ENCODE results near the gene RAPH1. TPM values are rescaled to one million over a fixed set of nuclear protein-coding genes. Genes with fewer than 3 reads are reported as not detected.
"Not testable (repeated sequence)": the region's sequence is repeated elsewhere in the genome, so short reads cannot be mapped to it uniquely, and the experiment has no call there.

RAPH1 gene
- polyA plus RNA-seq, 1 donor (not counting 4 experiments of a cell fraction or from before 2014, with no cell fraction given): 2.9 TPM

- H3K9ac ChIP-seq (ENCODE audit: control insufficient read depth, extremely low read depth, insufficient read depth, low read length): no peak overlapping the region
- H3K27ac ChIP-seq (ENCODE audit: control insufficient read depth, insufficient read depth, low read length): no peak overlapping the region
- no peak overlapping the region for H3K4me2 ChIP-seq (ENCODE audit: control insufficient read depth, extremely low read depth, insufficient read depth, low read depth, low read length)
- DNase-seq (ENCODE audit: low read depth, low spot score) (no peak), FAIRE-seq (no peak)
- H4K20me1 ChIP-seq (ENCODE audit: control insufficient read depth, extremely low read depth, insufficient read depth, low read length): no peaks in the 10 kb centered on the region
- no peaks in the 10 kb centered on the region for H3K9me1 ChIP-seq (ENCODE audit: control insufficient read depth, extremely low read depth, insufficient read depth, low read length)
- no peaks in the 10 kb centered on the region for H3K79me2 ChIP-seq (ENCODE audit: control insufficient read depth, insufficient read depth, low read length)
- no peaks in the 10 kb centered on the region for H3K27me3 ChIP-seq (ENCODE audit: control insufficient read depth, extremely low read depth, insufficient read depth, low read length)
- TF ChIP-seq EZH2 (IDR thresholded peaks at IDR 0.05; ENCODE audit: low read length): no peak
- TF ChIP-seq CTCF (optimal IDR thresholded peaks at IDR 0.05 in 1 of 3, IDR thresholded peaks at IDR 0.05 in 1 of 3, conservative IDR thresholded peaks at IDR 0.05 in 1 of 3; ENCODE audit: extremely low read depth in 1 of 3, insufficient read depth in 2 of 3, low read length in 3 of 3): no peak
- no peaks in the 10 kb centered on the region for H3K9me3 ChIP-seq (ENCODE audit: control insufficient read depth, low read depth, low read length)
- no peaks in the 10 kb centered on the region for H3K36me3 ChIP-seq (ENCODE audit: control insufficient read depth in 2 of 2, extremely low read depth in 1 of 2, insufficient read depth in 2 of 2, low read length in 2 of 2)
- no peaks in the 10 kb centered on the region for H3K4me1 ChIP-seq (ENCODE audit: control insufficient read depth, extremely low read depth, insufficient read depth, low read length)
- dilution Hi-C loops (cut with MboI; ENCODE audit: extremely low pct_ligation_motif_present, low sequenced_read_pairs): no loop called here
- no peak overlapping the region for H2AFZ ChIP-seq (ENCODE audit: control insufficient read depth, low read length)
- no peak overlapping the region for H3K4me3 ChIP-seq (ENCODE audit: control insufficient read depth in 2 of 3, extremely low read depth in 1 of 3, insufficient read depth in 2 of 3, low read depth in 1 of 3, low read length in 3 of 3)
Observed at GRCh38 chr2:203544402-203544801, 9.3 kb upstream of the RAPH1 start.

GRCh38 chr2:203543898-203544328 is 8.8 kb upstream of the RAPH1 start:
- Histone ChIP-seq H3K9ac (ENCODE audit: control insufficient read depth, extremely low read depth, insufficient read depth, low read length) (no peak overlapping the region), H4K20me1 (ENCODE audit: control insufficient read depth, extremely low read depth, insufficient read depth, low read length) (no peaks in the 10 kb centered on the region), H3K4me3 (ENCODE audit: control insufficient read depth in 2 of 3, extremely low read depth in 1 of 3, insufficient read depth in 2 of 3, low read depth in 1 of 3, low read length in 3 of 3) (no peak overlapping the region), H3K79me2 (ENCODE audit: control insufficient read depth, insufficient read depth, low read length) (no peaks in the 10 kb centered on the region), H3K9me1 (ENCODE audit: control insufficient read depth, extremely low read depth, insufficient read depth, low read length) (no peaks in the 10 kb centered on the region), H2AFZ (ENCODE audit: control insufficient read depth, low read length) (no peak overlapping the region), H3K9me3 (ENCODE audit: control insufficient read depth, low read depth, low read length) (no peaks in the 10 kb centered on the region), H3K27me3 (ENCODE audit: control insufficient read depth, extremely low read depth, insufficient read depth, low read length) (no peaks in the 10 kb centered on the region), H3K27ac (ENCODE audit: control insufficient read depth, insufficient read depth, low read length) (no peak overlapping the region), H3K4me1 (ENCODE audit: control insufficient read depth, extremely low read depth, insufficient read depth, low read length) (no peaks in the 10 kb centered on the region), H3K36me3 (ENCODE audit: control insufficient read depth in 2 of 2, extremely low read depth in 1 of 2, insufficient read depth in 2 of 2, low read length in 2 of 2) (no peaks in the 10 kb centered on the region), H3K4me2 (ENCODE audit: control insufficient read depth, extremely low read depth, insufficient read depth, low read depth, low read length) (no peak overlapping the region)
- no peak for DNase-seq (ENCODE audit: low read depth, low spot score)
- FAIRE-seq: no peak
- dilution Hi-C loops (cut with MboI; ENCODE audit: extremely low pct_ligation_motif_present, low sequenced_read_pairs): no loop called here
- TF ChIP-seq EZH2 (IDR thresholded peaks at IDR 0.05; ENCODE audit: low read length) (no peak), CTCF (optimal IDR thresholded peaks at IDR 0.05 in 1 of 3, IDR thresholded peaks at IDR 0.05 in 1 of 3, conservative IDR thresholded peaks at IDR 0.05 in 1 of 3; ENCODE audit: extremely low read depth in 1 of 3, insufficient read depth in 2 of 3, low read length in 3 of 3) (no peak)

- H3K27ac ChIP-seq (ENCODE audit: control insufficient read depth, insufficient read depth, low read length); H3K4me3 ChIP-seq (ENCODE audit: control insufficient read depth in 2 of 3, extremely low read depth in 1 of 3, insufficient read depth in 2 of 3, low read depth in 1 of 3, low read length in 3 of 3); H3K4me1 ChIP-seq (ENCODE audit: control insufficient read depth, extremely low read depth, insufficient read depth, low read length); H3K27me3 ChIP-seq (ENCODE audit: control insufficient read depth, extremely low read depth, insufficient read depth, low read length); H3K36me3 ChIP-seq (ENCODE audit: control insufficient read depth in 2 of 2, extremely low read depth in 1 of 2, insufficient read depth in 2 of 2, low read length in 2 of 2); FAIRE-seq; H3K4me2 ChIP-seq (ENCODE audit: control insufficient read depth, extremely low read depth, insufficient read depth, low read depth, low read length); H3K9me1 ChIP-seq (ENCODE audit: control insufficient read depth, extremely low read depth, insufficient read depth, low read length); H3K9me3 ChIP-seq (ENCODE audit: control insufficient read depth, low read depth, low read length); H3K9ac ChIP-seq (ENCODE audit: control insufficient read depth, extremely low read depth, insufficient read depth, low read length); H2AFZ ChIP-seq (ENCODE audit: control insufficient read depth, low read length); H3K79me2 ChIP-seq (ENCODE audit: control insufficient read depth, insufficient read depth, low read length); DNase-seq (ENCODE audit: low read depth, low spot score); dilution Hi-C loops (cut with MboI; ENCODE audit: extremely low pct_ligation_motif_present, low sequenced_read_pairs); H4K20me1 ChIP-seq (ENCODE audit: control insufficient read depth, extremely low read depth, insufficient read depth, low read length): not testable (repeated sequence)
Observed at GRCh38 chr2:203540598-203540997, 5.5 kb upstream of the RAPH1 start.

GRCh38 chr2:203538237-203538636 is 3.1 kb upstream of the RAPH1 start:
- H4K20me1 ChIP-seq (ENCODE audit: control insufficient read depth, extremely low read depth, insufficient read depth, low read length); DNase-seq (ENCODE audit: low read depth, low spot score); H3K27ac ChIP-seq (ENCODE audit: control insufficient read depth, insufficient read depth, low read length); H3K4me2 ChIP-seq (ENCODE audit: control insufficient read depth, extremely low read depth, insufficient read depth, low read depth, low read length); dilution Hi-C loops (cut with MboI; ENCODE audit: extremely low pct_ligation_motif_present, low sequenced_read_pairs); H3K4me3 ChIP-seq (ENCODE audit: control insufficient read depth in 2 of 3, extremely low read depth in 1 of 3, insufficient read depth in 2 of 3, low read depth in 1 of 3, low read length in 3 of 3); FAIRE-seq; H3K36me3 ChIP-seq (ENCODE audit: control insufficient read depth in 2 of 2, extremely low read depth in 1 of 2, insufficient read depth in 2 of 2, low read length in 2 of 2); H3K27me3 ChIP-seq (ENCODE audit: control insufficient read depth, extremely low read depth, insufficient read depth, low read length); H3K9me3 ChIP-seq (ENCODE audit: control insufficient read depth, low read depth, low read length); H3K9ac ChIP-seq (ENCODE audit: control insufficient read depth, extremely low read depth, insufficient read depth, low read length); H3K79me2 ChIP-seq (ENCODE audit: control insufficient read depth, insufficient read depth, low read length); H2AFZ ChIP-seq (ENCODE audit: control insufficient read depth, low read length); H3K9me1 ChIP-seq (ENCODE audit: control insufficient read depth, extremely low read depth, insufficient read depth, low read length): not testable (repeated sequence)
- peaks cover 11% of the 10 kb centered on the region for H3K4me1 ChIP-seq (ENCODE audit: control insufficient read depth, extremely low read depth, insufficient read depth, low read length)
